CMK (cell line): ENCODE results near the gene SRP9.

ENCODE experiments used
- DNase-seq: peaks from one replicate; pipeline ENCODE4 v3.0.0-alpha.2; 2010; ENCODE audit warnings: low read depth

SRP9 gene, protein sequence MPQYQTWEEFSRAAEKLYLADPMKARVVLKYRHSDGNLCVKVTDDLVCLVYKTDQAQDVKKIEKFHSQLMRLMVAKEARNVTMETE

GRCh38 chr1:225777583-225778336 lies at the start of gene SRP9:
SRP9 (plus strand) TSS chr1:225777826; CDS start chr1:225777941, 115 bp downstream.
- DNase-seq = peak; percentile 98

GRCh38 chr1:225731491-225731890 lies 46.1 kb upstream of the SRP9 start:
- DNase-seq = no peak

DNA sequence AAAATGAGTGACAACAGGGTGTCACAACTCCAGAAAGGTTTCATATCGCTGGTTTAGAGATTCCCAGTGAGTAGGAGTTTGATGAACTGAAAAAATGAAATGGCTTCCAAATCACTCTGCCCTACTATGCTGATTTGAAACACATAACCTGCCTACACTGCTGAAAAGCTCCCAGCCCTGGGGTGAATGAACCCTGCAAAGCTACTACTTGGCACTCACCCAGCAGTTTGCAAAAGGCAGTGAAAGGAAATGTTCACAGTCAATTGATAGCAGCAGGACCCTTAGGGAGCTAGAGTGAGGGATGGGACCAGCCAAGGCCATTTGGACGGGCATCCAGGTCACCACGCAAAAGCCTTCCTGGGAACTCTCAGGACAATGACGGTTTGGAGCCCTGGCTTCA lies 44.4 kb upstream of the SRP9 start:
- no peak for DNase-seq

GRCh38 chr1:225735252-225736149 lies 42.1 kb upstream of the SRP9 start:
- DNase-seq = no peak

- DNase-seq = no peak
Observed at GRCh38 chr1:225736437-225737098, 41.1 kb upstream of the SRP9 start.

DNA sequence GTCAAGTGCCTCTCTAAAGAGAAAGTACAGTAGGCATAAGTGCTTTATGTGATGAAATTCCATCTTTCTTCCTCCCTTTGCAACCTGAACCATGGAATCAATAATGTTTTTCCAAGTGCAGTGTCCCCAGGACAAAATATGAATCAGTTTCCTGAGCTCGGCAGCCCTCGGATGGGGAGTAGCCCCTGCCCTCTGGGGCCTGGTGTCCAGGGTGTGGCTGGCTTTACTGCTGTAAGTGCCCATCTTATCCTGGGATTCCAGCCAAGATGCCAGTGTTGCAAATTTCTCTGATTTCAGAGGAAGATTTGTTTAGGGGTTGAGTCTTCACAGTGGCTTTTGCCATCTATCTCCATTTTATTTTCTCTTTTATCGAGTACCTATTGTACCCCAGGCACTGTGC lies 40.5 kb upstream of the SRP9 start:
- DNase-seq = no peak

- no peak for DNase-seq
Observed at GRCh38 chr1:225737866-225738265, 39.8 kb upstream of the SRP9 start.

GRCh38 chr1:225738763-225739162 lies 38.9 kb upstream of the SRP9 start:
- no peak for DNase-seq

- DNase-seq = no peak
Observed at GRCh38 chr1:225739542-225740107, 38.0 kb upstream of the SRP9 start.

DNA sequence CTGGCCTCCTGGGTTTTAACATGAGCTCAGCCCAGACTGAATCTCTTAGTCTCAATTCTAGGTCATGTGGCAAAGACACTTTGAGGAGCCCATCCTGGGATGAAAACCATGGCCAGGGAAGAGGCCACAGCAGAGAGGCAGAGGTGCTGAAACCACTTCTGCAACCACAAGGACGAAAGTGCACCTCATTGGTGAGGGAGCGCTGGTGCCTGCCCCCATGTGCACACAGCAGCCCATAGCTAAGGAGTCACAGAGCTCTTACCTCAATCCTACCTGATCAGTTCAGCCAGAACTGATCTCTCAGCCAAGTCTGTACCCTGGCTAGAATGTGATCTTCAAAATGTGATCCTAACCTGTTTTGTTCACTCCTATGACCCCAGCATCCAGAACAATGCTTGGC lies 32.9 kb upstream of the SRP9 start:
- no peak for DNase-seq

GRCh38 chr1:225745273-225745672 lies 32.4 kb upstream of the SRP9 start:
- no peak for DNase-seq

- DNase-seq = no peak
Observed at GRCh38 chr1:225746361-225747179, 31.1 kb upstream of the SRP9 start.

DNA sequence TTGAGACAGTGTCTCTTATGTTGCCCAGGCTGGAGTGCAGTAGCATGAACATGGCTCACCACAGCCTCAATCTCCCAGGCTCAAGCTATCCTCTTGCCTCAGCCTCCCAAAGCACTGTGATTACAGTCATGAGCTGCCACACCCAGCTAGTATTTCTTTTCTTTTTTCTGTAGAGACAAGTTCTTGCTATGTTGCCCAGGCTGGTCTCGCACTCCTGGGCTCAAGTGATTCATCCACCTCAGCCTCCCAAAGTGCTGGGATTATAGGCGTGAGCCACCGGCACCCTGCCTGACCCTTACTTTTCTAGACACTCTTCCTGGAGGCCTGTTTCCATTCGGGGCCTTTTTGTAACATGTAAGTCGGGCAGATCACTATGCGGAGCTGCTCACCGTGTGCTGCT lies 30.1 kb upstream of the SRP9 start:
- no peak for DNase-seq

GRCh38 chr1:225748529-225748928 lies 29.1 kb upstream of the SRP9 start:
- DNase-seq = no peak

- no peak for DNase-seq
Observed at GRCh38 chr1:225749706-225750105, 27.9 kb upstream of the SRP9 start.

DNA sequence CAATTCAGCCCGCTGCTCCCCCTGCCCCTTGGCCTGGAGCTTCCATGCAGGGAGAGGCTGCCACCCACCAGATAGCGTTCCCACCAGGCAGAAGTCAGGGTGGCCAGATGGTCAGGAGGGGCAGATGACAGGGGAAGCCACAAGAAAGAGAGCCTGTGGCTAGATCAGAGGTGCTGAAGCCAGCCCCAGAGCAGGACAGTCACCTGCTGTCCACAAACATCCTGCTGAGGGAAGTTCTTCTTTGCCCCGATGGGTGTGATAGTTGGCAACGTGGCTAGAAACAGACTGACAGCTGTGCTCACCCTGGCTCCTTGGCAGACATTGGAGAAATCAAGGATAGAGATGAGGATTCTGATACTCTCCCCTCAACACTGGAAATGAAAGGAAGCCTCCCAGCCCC lies 27.2 kb upstream of the SRP9 start:
- DNase-seq = no peak

GRCh38 chr1:225750875-225751824 lies 26.5 kb upstream of the SRP9 start:
- no peak for DNase-seq

DNA sequence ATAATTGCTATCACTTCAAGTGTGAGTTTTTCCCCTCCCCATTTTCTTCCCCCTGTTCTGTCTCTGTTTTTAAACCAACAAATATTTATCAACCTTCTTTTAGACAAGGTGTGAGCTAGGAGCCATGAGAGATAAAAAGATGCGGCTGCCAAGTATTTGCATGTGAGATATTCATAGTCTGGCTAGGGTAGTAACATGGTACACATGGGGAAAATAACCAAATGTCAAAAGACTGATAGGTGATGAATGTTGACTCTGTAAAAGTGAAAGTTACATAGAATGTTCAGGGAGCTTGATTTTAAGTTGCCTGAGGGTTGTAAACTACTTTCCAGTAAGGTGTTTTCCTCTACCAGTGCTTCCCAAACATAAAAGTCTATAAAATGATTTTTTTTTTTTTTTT lies 25.4 kb upstream of the SRP9 start:
- no peak for DNase-seq

DNA sequence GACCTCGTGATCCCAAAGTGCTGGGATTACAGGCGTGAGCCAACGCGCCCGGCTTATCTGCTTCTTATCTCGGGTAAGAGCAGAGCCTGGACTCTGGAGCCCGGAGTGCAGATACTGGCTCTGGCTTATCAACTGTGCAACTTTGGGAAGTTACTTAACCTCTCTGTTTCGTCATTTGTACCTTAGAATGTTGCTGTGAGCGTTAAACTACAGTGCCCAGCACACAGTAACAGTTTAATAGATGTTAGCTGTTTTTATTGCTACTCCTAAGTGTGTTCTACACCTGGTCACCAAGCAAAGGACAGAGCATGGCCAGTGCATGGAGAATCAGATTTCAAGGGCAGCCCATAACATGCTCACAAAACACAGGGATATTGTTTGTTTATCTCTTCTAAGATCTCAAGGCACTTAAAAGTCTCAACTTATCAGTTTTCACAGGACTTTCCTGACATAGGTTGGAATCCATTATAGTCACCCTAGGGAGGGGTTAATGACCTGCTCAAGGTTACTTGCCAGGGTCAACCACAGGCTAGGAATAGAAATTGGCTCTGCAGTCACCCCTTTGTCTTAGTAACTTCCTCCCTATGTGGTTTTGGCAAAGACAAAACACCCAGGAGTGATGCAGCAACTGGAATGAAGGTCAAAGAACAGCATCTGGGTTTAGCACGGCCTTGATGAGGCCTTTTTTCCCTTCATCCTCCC lies 22.5 kb upstream of the SRP9 start:
- DNase-seq = no peak
